H1 (cell line): ENCODE data around the gene HAO2. TPM values are rescaled to one million over a fixed set of nuclear protein-coding genes. Genes with fewer than 3 reads are reported as not detected.

Source experiments
- CTCF ChIA-PET: fragments of 300-600 bp; sonication (Branson Sonifier 250); formaldehyde crosslinking; loops from one replicate; lab custom pipeline; 2021; ENCODE audit not compliant: partially characterized antibody; lab: Charles Lee
- POLR2A ChIA-PET: fragments of 300-600 bp; sonication (Branson Sonifier 250); formaldehyde crosslinking; loops from one replicate; lab custom pipeline; 2021; ENCODE audit warnings: inconsistent platforms; ENCODE audit not compliant: partially characterized antibody; lab: Charles Lee
- DNase-seq, 2 experiments: peaks; one replicate each; pipeline versions ENCODE4 v3.0.0 to v3.0.0-alpha.2; 2010 to 2022; ENCODE audit warnings: low spot score in 2 of 2, low read depth in 1 of 2, mixed read lengths in 1 of 2
- FAIRE-seq: peaks from 2 replicates; lab custom pipeline; 2011; peaks lifted over from hg19 to GRCh38; lab: Jason Lieb, UNC
- H2AFZ ChIP-seq: 2 replicates; pipeline ENCODE4 v1.8.1; 2012; ENCODE audit warnings: low read length, inconsistent platforms
- H2AK5ac ChIP-seq: 2 replicates; pipeline ENCODE4 v1.6.1; 2013; ENCODE audit warnings: low read depth, low read length
- H2BK120ac ChIP-seq: replicated peaks from 2 replicates; pipeline ENCODE3; 2013; ENCODE audit warnings: low read depth, low read length, inconsistent platforms
- H2BK12ac ChIP-seq: 2 replicates; pipeline ENCODE4 v1.6.1; 2013; ENCODE audit warnings: low read depth, low read length
- H2BK15ac ChIP-seq: 2 replicates; pipeline ENCODE4 v1.6.1; 2013; ENCODE audit warnings: low read length
- H2BK20ac ChIP-seq: 2 replicates; pipeline ENCODE4 v1.6.1; 2013; ENCODE audit warnings: low read length
- H2BK5ac ChIP-seq: 2 replicates; pipeline ENCODE4 v1.6.1; 2013; ENCODE audit warnings: low read depth, low read length
- H3K14ac ChIP-seq: 2 replicates; pipeline ENCODE4 v1.6.1; 2013; ENCODE audit warnings: inconsistent platforms; ENCODE audit not compliant: insufficient read length
- H3K18ac ChIP-seq: 2 replicates; pipeline ENCODE4 v1.6.1; 2013; ENCODE audit warnings: low read length; ENCODE audit errors: extremely low read depth
- H3K23ac ChIP-seq: 2 replicates; pipeline ENCODE4 v1.6.1; 2013; ENCODE audit warnings: inconsistent platforms; ENCODE audit not compliant: insufficient read length
- H3K23me2 ChIP-seq: 2 replicates; pipeline ENCODE4 v1.6.1; 2013; ENCODE audit warnings: low read depth, low read length
- H3K27ac ChIP-seq: 2 replicates; pipeline ENCODE4 v1.6.1; 2011; ENCODE audit warnings: low read depth, low read length, inconsistent platforms
- H3K27me3 ChIP-seq, 4 experiments: replicated peaks in 1 of 4; 1 replicate in 1 of 4; 2 replicates in 3 of 4; pipeline versions ENCODE4 v1.6.1 to v1.8.1; 2011 to 2013; ENCODE audit warnings: low read length in 3 of 4, mild to moderate bottlenecking in 3 of 4, inconsistent platforms in 2 of 4, mixed read lengths in 2 of 4, moderate library complexity in 1 of 4; ENCODE audit not compliant: control insufficient read depth in 3 of 4, insufficient read depth in 3 of 4; ENCODE audit errors: extremely low read depth in 1 of 4
- H3K36me3 ChIP-seq, 4 experiments: 2 replicates each; pipeline versions ENCODE4 v1.6.1 to v1.8.1; 2011 to 2013; ENCODE audit warnings: mild to moderate bottlenecking in 4 of 4, low read length in 3 of 4, moderate library complexity in 2 of 4, control low read depth in 1 of 4, inconsistent platforms in 1 of 4; ENCODE audit not compliant: insufficient read depth in 4 of 4, control insufficient read depth in 2 of 4
- H3K4ac ChIP-seq: replicated peaks from 2 replicates; pipeline ENCODE3; 2013; ENCODE audit warnings: low read length, low read depth, mixed read lengths, inconsistent platforms; ENCODE audit not compliant: insufficient read length
- H3K4me1 ChIP-seq, 4 experiments: replicated peaks in 1 of 4; 1 replicate in 1 of 4; 2 replicates in 3 of 4; pipeline versions ENCODE4 v1.6.1 to v1.8.1; 2011 to 2013; ENCODE audit warnings: low read length in 3 of 4, inconsistent platforms in 2 of 4, mixed read lengths in 1 of 4; ENCODE audit not compliant: insufficient read depth in 4 of 4, control insufficient read depth in 3 of 4
- H3K4me2 ChIP-seq, 2 experiments: 2 replicates each; pipeline versions ENCODE4 v1.6.1 to v1.8.1; 2011 to 2013; ENCODE audit warnings: low read depth in 2 of 2, low read length in 2 of 2, control low read depth in 1 of 2, inconsistent platforms in 1 of 2, mild to moderate bottlenecking in 1 of 2; ENCODE audit not compliant: insufficient read depth in 1 of 2
- H3K4me3 ChIP-seq, 4 experiments: fragments of 200-600, 300-600 bp in 1 of 4; sonication (generic), shearing (Covaris generic), sonication (Bioruptor Twin) in 1 of 4; 2 replicates each; pipeline versions ENCODE4 v1.5.1 to v1.8.1; 2011 to 2016; ENCODE audit warnings: low read length in 4 of 4, low read depth in 3 of 4, control low read depth in 2 of 4, inconsistent platforms in 2 of 4, mild to moderate bottlenecking in 2 of 4, mixed read lengths in 1 of 4, moderate library complexity in 1 of 4; ENCODE audit not compliant: insufficient read depth in 2 of 4; ENCODE audit errors: extremely low read depth in 1 of 4
- H3K56ac ChIP-seq: replicated peaks from 2 replicates; pipeline ENCODE3; 2013; ENCODE audit warnings: low read depth, mild to moderate bottlenecking, mixed read lengths, low read length, inconsistent platforms; ENCODE audit not compliant: insufficient read length
- H3K79me1 ChIP-seq: 2 replicates; pipeline ENCODE4 v1.6.1; 2013; ENCODE audit warnings: low read depth, low read length, control low read depth
- H3K79me2 ChIP-seq, 2 experiments: 2 replicates each; pipeline versions ENCODE4 v1.6.1 to v1.8.1; 2012 to 2013; ENCODE audit warnings: low read length in 2 of 2, mild to moderate bottlenecking in 2 of 2, inconsistent platforms in 1 of 2; ENCODE audit not compliant: insufficient read depth in 2 of 2, control insufficient read depth in 1 of 2
- H3K9ac ChIP-seq, 4 experiments: replicated peaks in 1 of 4; 1 replicate in 1 of 4; 2 replicates in 3 of 4; pipeline versions ENCODE4 v1.6.1 to v1.8.1; 2011 to 2013; ENCODE audit warnings: low read depth in 3 of 4, low read length in 3 of 4, control low read depth in 2 of 4, mild to moderate bottlenecking in 2 of 4, moderate library complexity in 2 of 4, inconsistent platforms in 1 of 4; ENCODE audit errors: extremely low read depth in 1 of 4
- H3K9me3 ChIP-seq, 2 experiments: 2 replicates each; pipeline versions ENCODE4 v1.6.1 to v1.8.1; 2012 to 2013; ENCODE audit warnings: mild to moderate bottlenecking in 2 of 2, moderate library complexity in 2 of 2, control low read depth in 1 of 2, inconsistent platforms in 1 of 2, low read depth in 1 of 2, low read length in 1 of 2, mixed read lengths in 1 of 2; ENCODE audit not compliant: insufficient read depth in 2 of 2
- H4K20me1 ChIP-seq, 2 experiments: replicated peaks in 1 of 2; 2 replicates each; pipeline versions ENCODE3 to v1.8.1; 2011 to 2013; ENCODE audit warnings: inconsistent platforms in 2 of 2, low read length in 2 of 2, mild to moderate bottlenecking in 1 of 2; ENCODE audit not compliant: insufficient read depth in 2 of 2, control insufficient read depth in 1 of 2
- H4K5ac ChIP-seq: 2 replicates; pipeline ENCODE4 v1.6.1; 2013; ENCODE audit warnings: low read length, low read depth, mixed read lengths, inconsistent platforms; ENCODE audit not compliant: insufficient read length
- H4K8ac ChIP-seq: 2 replicates; pipeline ENCODE4 v1.8.0; 2013; ENCODE audit warnings: mild to moderate bottlenecking, moderate library complexity, low read length, inconsistent platforms; ENCODE audit not compliant: insufficient read depth; ENCODE audit errors: extremely low read depth
- H4K91ac ChIP-seq: replicated peaks from 2 replicates; pipeline ENCODE3; 2013; ENCODE audit warnings: low read length, mixed read lengths, inconsistent platforms; ENCODE audit not compliant: insufficient read length
- BRCA1 ChIP-seq: IDR thresholded peaks from 2 replicates; pipeline ENCODE4 v1.6.1; 2012; ENCODE audit warnings: low read depth, low read length, improper control_type of control experiment
- CTCF ChIP-seq, 3 experiments: IDR thresholded peaks; 1 replicate in 2 of 3; 2 replicates in 1 of 3; pipeline versions ENCODE4 v1.5.1 to v1.6.1; 2011; ENCODE audit warnings: low read length in 3 of 3, mild to moderate bottlenecking in 3 of 3, inconsistent platforms in 2 of 3, low read depth in 1 of 3, moderate library complexity in 1 of 3; ENCODE audit not compliant: insufficient read depth in 1 of 3; ENCODE audit errors: control extremely low read depth in 1 of 3
- GABPA ChIP-seq: IDR thresholded peaks from 2 replicates; pipeline ENCODE4 v1.6.1; 2011; ENCODE audit warnings: mild to moderate bottlenecking, low read length, moderate library complexity, borderline replicate concordance; ENCODE audit not compliant: insufficient read depth
- KDM4A ChIP-seq: IDR thresholded peaks from one replicate; pipeline ENCODE4 v1.7.1; 2012; ENCODE audit warnings: low read depth, mild to moderate bottlenecking, moderate library complexity, low read length, inconsistent platforms; ENCODE audit not compliant: severe bottlenecking
- MAX ChIP-seq: IDR thresholded peaks from 2 replicates; pipeline ENCODE4 v1.6.1; 2012; ENCODE audit warnings: inconsistent platforms
- NANOG ChIP-seq: IDR thresholded peaks from 2 replicates; pipeline ENCODE4 v1.6.1; 2011; ENCODE audit warnings: low read length, low read depth, mild to moderate bottlenecking, inconsistent platforms; ENCODE audit not compliant: insufficient read depth, poor library complexity, severe bottlenecking
- PHF8 ChIP-seq: fragments of 200-600 bp; sonication (generic); conservative IDR thresholded peaks from 2 replicates; pipeline ENCODE4 v1.7.1; 2012; ENCODE audit warnings: low read depth, mild to moderate bottlenecking, inconsistent platforms, low read length, moderate library complexity
- RFX5 ChIP-seq: IDR thresholded peaks from 2 replicates; pipeline ENCODE4 v1.6.1; 2011; ENCODE audit warnings: low read depth, low read length, improper control_type of control experiment, borderline replicate concordance
- SIN3A ChIP-seq, 2 experiments: IDR thresholded peaks in 1 of 2; conservative IDR thresholded peaks in 1 of 2; 2 replicates each; pipeline ENCODE4 v1.6.1; 2011 to 2012; ENCODE audit warnings: low read length in 2 of 2, improper control_type of control experiment in 1 of 2, low read depth in 1 of 2, mild to moderate bottlenecking in 1 of 2
- TAF1 ChIP-seq: IDR thresholded peaks from 2 replicates; pipeline ENCODE4 v1.6.1; 2011; ENCODE audit warnings: mild to moderate bottlenecking, low read depth, low read length
- TAF7 ChIP-seq: optimal IDR thresholded peaks from 2 replicates; pipeline ENCODE3; 2011; ENCODE audit warnings: low read depth, mild to moderate bottlenecking, inconsistent platforms, low read length, moderate library complexity, borderline replicate concordance
- YY1 ChIP-seq: IDR thresholded peaks from 2 replicates; pipeline ENCODE4 v1.6.1; 2011; ENCODE audit warnings: low read depth, mild to moderate bottlenecking, low read length
- polyA plus RNA-seq, 7 experiments: library from polyadenylated mRNA; depleted of rRNA in 3 of 7; stranded (reverse) in 5 of 7; unstranded in 2 of 7; fragments of >200 nt in 5 of 7; fragments of 200-250 nt in 2 of 7; gene quantifications; 1 replicate in 5 of 7; 2 replicates in 1 of 7; 4 replicates in 1 of 7; pipeline versions ENCODE4 v1.2.1 to v1.2.3, GENCODE V29; 2011 to 2013; ENCODE audit warnings: missing spikeins in 2 of 7, mixed read lengths in 2 of 7
- total RNA-seq: library from RNA; stranded (reverse); fragmentation: NEBNext Ultra II Directional; extraction: Animal tissue kit (Norgen Biotek cat#: 25700); gene quantifications from 2 replicates; pipeline ENCODE4 v1.2.1, GENCODE V29; 2021

Gene HAO2
- total and polyA plus RNA-seq, 2 of the 8 experiments (the other 6 are each of a cell fraction or from before 2014, with no cell fraction given), result not detected

- no peak overlapping the region for H2AK5ac ChIP-seq
- no peak overlapping the region for H2BK5ac ChIP-seq
- no peak overlapping the region for H3K23ac ChIP-seq
- no peak overlapping the region for H3K56ac ChIP-seq
- H3K18ac ChIP-seq, result no peak overlapping the region
- H3K9ac ChIP-seq, result no peak overlapping the region
- H3K4me1 ChIP-seq, result no peaks in the 10 kb centered on the region
- no peak overlapping the region for H4K91ac ChIP-seq
- H4K5ac ChIP-seq, result no peak overlapping the region
- FAIRE-seq (no peak), DNase-seq (no peak)
- H3K9me3 ChIP-seq, result no peaks in the 10 kb centered on the region
- POLR2A ChIA-PET, result no interaction called here
- no peak overlapping the region for H2BK12ac ChIP-seq
- H2BK120ac ChIP-seq, result no peak overlapping the region
- H4K20me1 ChIP-seq, result no peaks in the 10 kb centered on the region
- H3K27me3 ChIP-seq, result no peaks in the 10 kb centered on the region
- no peaks in the 10 kb centered on the region for H3K79me2 ChIP-seq
- H2BK15ac ChIP-seq, result no peak overlapping the region
- no peak overlapping the region for H4K8ac ChIP-seq
- no peaks in the 10 kb centered on the region for H3K36me3 ChIP-seq
- CTCF ChIA-PET, result no interaction called here
- H3K23me2 ChIP-seq, result no peaks in the 10 kb centered on the region
- no peak overlapping the region for H2BK20ac ChIP-seq
- no peak overlapping the region for H3K4me2 ChIP-seq
- H2AFZ ChIP-seq, result no peak overlapping the region
- TF ChIP-seq PHF8, result no peak
- TF ChIP-seq MAX, result no peak
- no peak for TF ChIP-seq BRCA1
- no peak for TF ChIP-seq SIN3A (conservative IDR thresholded peaks at IDR 0.05 in 1 of 2, IDR thresholded peaks at IDR 0.05 in 1 of 2; ENCODE audit: low read depth in 1 of 2, low read length in 2 of 2)
- no peak for TF ChIP-seq NANOG
- no peak for TF ChIP-seq KDM4A
- no peak for TF ChIP-seq CTCF (IDR thresholded peaks at IDR 0.05; ENCODE audit: control extremely low read depth in 1 of 3, insufficient read depth in 1 of 3, low read depth in 1 of 3, low read length in 3 of 3)
- TF ChIP-seq GABPA, result no peak
- TF ChIP-seq RFX5, result no peak
- TF ChIP-seq TAF1, result no peak
- no peak for TF ChIP-seq YY1
- no peak for TF ChIP-seq TAF7
- H3K4me3 ChIP-seq, result no peak overlapping the region
- no peaks in the 10 kb centered on the region for H3K79me1 ChIP-seq
- H3K14ac ChIP-seq, result no peak overlapping the region
- no peak overlapping the region for H3K27ac ChIP-seq
- no peak overlapping the region for H3K4ac ChIP-seq
These were observed 28.4 kb downstream of the HAO2 start for GRCh38 chr1:119396982-119397381.
